BJ (cell line): ENCODE results near the gene SLC17A4. TPM values are rescaled to one million over a fixed set of nuclear protein-coding genes. Genes with fewer than 3 reads are reported as not detected.

Source experiments
- CTCF ChIA-PET: fragments of 350-600 bp; formaldehyde crosslinking; extraction: SDS; loops from one replicate; lab custom pipeline; 2021; ENCODE audit warnings: antibody characterized with exemption, inconsistent platforms; lab: Yijun Ruan, JAX
- POLR2A ChIA-PET: fragments of 300-600 bp; sonication (Branson Sonifier 250); formaldehyde crosslinking; extraction: SDS; loops from one replicate; lab custom pipeline; 2021; ENCODE audit warnings: antibody characterized with exemption; lab: Charles Lee
- DNase-seq: peaks from one replicate; pipeline ENCODE4 v3.0.0-alpha.2; 2011; ENCODE audit warnings: low read depth
- H3K27me3 ChIP-seq: 2 replicates; pipeline ENCODE4 v1.6.0; 2011; ENCODE audit warnings: low read length; ENCODE audit not compliant: control insufficient read depth, insufficient read depth
- H3K36me3 ChIP-seq: 2 replicates; pipeline ENCODE4 v1.5.1; 2011; ENCODE audit warnings: low read length; ENCODE audit not compliant: control insufficient read depth, insufficient read depth
- H3K4me3 ChIP-seq: 2 replicates; pipeline ENCODE4 v1.5.1; 2011; ENCODE audit warnings: low read depth, mild to moderate bottlenecking, control low read depth, low read length
- polyA plus RNA-seq: library from polyadenylated mRNA; depleted of rRNA; stranded (reverse); fragments of >200 nt; gene quantifications from 2 replicates; pipeline ENCODE4 v1.2.3, GENCODE V29; 2011
- TF ChIP-seq, protein P1 (sequence below): IDR thresholded peaks from 2 replicates; pipeline ENCODE4 v1.5.1; 2011; ENCODE audit warnings: low read depth, mild to moderate bottlenecking, control low read depth, inconsistent platforms, low read length, moderate library complexity; ENCODE audit not compliant: insufficient read depth

SLC17A4 gene
- polyA plus RNA-seq, 1 experiment = not detected

DNA sequence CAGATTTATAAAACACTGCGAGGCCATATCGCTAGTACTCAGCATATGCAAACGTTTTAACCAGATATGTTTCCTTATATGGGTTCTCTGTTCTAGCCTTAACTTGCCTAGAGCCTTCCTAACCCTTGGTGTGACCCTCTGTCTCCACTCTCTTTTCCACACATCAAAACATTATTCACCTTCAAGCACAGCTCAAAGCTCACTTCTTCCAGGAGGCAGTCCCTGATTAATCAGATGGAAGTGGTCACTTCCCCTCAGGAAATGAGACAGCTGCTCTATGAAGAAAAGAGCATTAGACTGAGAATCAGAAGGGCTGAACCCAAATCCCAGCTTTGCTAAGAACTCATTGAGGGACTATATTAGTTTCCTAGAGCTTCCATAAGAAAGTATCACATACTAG lies 39.8 kb upstream of the SLC17A4 start:
- DNase-seq = no peak
- ChIA-PET CTCF (interaction anchor here (0.7 kb wide), 1 partner anchor 18 kb away, joined by 3 read pairs; no protein-coding TSS in a partner anchor), POLR2A (no interaction called here)
- TF ChIP-seq, protein P1, sequence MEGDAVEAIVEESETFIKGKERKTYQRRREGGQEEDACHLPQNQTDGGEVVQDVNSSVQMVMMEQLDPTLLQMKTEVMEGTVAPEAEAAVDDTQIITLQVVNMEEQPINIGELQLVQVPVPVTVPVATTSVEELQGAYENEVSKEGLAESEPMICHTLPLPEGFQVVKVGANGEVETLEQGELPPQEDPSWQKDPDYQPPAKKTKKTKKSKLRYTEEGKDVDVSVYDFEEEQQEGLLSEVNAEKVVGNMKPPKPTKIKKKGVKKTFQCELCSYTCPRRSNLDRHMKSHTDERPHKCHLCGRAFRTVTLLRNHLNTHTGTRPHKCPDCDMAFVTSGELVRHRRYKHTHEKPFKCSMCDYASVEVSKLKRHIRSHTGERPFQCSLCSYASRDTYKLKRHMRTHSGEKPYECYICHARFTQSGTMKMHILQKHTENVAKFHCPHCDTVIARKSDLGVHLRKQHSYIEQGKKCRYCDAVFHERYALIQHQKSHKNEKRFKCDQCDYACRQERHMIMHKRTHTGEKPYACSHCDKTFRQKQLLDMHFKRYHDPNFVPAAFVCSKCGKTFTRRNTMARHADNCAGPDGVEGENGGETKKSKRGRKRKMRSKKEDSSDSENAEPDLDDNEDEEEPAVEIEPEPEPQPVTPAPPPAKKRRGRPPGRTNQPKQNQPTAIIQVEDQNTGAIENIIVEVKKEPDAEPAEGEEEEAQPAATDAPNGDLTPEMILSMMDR = no peak
- Histone ChIP-seq H3K27me3 (no peaks in the 10 kb centered on the region), H3K4me3 (no peak overlapping the region), H3K36me3 (no peaks in the 10 kb centered on the region)

DNA sequence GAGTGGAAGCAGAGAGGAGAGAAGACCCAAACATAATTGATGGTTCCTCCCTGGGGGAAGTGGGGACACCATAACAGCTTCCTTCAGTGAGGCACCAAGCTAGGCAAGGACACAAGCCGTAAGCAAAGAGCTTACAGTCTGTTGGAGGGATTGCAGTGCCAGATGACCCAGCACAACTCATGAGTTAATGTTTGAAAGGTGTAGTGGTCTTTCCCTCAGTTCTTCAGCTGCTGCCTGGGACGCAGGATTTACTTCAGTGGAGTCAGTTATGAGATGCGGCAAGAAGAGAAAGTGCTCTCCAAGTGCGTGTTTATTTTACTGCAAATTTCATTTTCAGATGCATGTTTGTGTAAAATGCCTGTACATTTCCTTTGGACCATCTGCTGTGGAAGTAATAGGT lies 38.7 kb upstream of the SLC17A4 start:
- Histone ChIP-seq H3K27me3 (no peaks in the 10 kb centered on the region), H3K36me3 (no peaks in the 10 kb centered on the region), H3K4me3 (no peak overlapping the region)
- TF ChIP-seq, protein P1 = no peak
- DNase-seq = no peak
- POLR2A ChIA-PET = no interaction called here
- CTCF ChIA-PET = interaction anchor here (0.9 kb wide), 1 partner anchor 10 kb away, joined by 3 read pairs; no protein-coding TSS in a partner anchor

DNA sequence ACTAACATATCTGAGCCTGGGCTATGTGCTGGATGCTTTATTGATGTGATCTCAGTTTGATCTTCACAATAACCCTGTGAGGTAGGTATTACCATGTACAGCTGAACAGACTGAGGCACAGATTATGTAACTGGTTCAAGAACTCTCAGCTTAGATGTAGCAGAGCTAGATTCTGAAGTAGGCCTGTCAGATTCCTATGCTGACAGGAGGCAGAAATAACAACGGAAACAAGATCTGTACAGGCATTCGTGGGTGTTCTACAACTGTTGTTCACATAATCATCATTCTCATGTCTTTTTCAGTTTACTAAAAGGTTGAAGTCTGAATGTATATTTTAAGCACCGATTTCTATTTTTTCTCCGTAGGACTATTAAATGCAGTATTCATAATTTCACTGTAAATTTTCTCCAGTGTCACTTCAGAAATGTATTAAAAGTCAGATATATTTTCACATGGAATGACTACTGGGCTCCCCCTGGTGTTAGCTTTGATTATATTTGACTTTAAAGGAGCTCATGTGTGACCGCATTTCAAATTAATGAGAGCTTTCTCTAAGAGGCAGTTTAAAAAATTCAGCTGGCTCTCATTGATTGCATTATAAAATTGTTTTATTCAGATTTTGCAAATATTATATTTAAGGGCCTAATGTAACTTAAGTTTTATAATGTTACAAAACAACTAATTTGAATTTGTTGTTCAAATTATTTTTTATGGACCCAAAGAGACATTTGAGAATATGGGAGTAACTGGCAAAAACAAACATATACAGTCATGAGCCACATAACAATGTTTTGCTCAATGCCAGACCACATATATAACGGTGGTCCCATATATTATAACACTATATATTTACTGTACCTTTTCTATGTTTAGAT lies 36.4 kb upstream of the SLC17A4 start:
- TF ChIP-seq, protein P1 = peak; percentile 59
- DNase-seq = no peak
- CTCF ChIA-PET = interaction anchor here (0.6 to 1.5 kb wide), 15 partner anchors 8 to 495 kb away, joined by 3 to 7 read pairs (median 4); a partner anchor contains a TSS

DNA sequence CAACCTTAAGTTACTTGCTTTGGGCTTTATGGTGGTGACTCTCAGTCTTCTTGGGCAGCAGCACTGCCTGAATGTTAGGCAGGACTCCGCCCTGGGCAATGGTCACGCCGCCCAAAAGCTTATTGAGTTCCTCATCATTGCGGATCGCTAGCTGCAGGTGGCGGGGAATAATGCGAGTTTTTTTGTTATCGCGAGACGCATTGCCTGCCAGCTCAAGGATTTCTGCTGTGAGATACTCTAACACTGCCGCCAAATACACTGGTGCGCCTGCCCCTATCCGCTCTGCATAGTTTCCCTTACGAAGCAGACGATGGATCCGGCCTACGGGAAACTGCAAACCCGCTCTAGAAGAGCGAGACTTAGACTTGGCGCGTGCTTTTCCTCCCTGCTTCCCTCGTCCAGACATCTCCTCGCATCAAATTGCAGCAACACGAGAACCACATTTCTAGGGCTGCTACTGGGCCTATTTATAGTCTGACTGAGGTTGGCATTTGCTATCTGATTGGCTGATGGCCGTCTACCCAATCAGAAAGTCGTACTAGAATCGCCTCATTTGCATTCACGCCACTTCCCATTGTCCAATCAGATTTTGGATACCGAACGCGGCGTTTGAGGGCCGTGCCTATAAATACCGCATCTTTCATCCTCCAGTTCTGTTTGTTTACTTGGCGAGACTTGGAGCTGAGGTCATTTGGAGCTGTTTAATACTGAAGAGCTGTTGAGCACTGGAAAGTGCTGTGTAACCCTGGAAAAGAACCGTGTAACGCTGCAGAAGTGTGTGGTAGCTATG lies 28.2 kb upstream of the SLC17A4 start:
- no peak for DNase-seq
- POLR2A ChIA-PET = no interaction called here
- Histone ChIP-seq H3K4me3 (no peak overlapping the region), H3K36me3 (no peaks in the 10 kb centered on the region), H3K27me3 (no peaks in the 10 kb centered on the region; the same call in 1 of the 2 replicates)
- TF ChIP-seq, protein P1 = no peak
- CTCF ChIA-PET = interaction anchor here (1.3 kb wide), 1 partner anchor 8 kb away, joined by 4 read pairs; no protein-coding TSS in a partner anchor

More for the DNA sequence above, 36.4 kb upstream of the SLC17A4 start:
- POLR2A ChIA-PET = no interaction called here
- Histone ChIP-seq H3K4me3 (no peak overlapping the region), H3K36me3 (no peaks in the 10 kb centered on the region), H3K27me3 (no peaks in the 10 kb centered on the region)
